ENCODE measurements around the gene FAM13C.

DNA sequence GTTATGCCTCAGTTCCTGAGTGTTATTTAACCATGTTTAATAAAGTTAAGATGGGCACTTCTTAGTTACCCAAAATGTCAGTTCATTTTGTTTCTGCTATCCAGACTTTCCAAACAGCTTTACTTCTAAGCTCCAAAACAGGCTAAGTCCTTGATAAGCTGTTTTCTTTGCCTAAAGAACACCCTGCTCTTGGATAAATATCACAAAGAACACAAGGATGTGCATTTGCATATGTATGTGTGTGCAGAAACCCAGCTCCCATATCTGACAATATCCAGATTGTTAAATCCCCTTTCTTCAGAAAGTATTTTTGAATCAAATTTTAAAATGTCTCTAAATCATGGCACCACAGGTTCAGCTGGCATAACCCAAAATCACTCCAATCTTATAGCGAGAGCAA is 19.6 kb downstream of the FAM13C start:
- TF ChIP-seq CTCF (IDR thresholded peaks at IDR 0.05; ENCODE audit: borderline replicate concordance, extremely low read depth, low read length, poor library complexity, severe bottlenecking) (no peak), EZH2 (IDR thresholded peaks at IDR 0.05; ENCODE audit: borderline replicate concordance, low read depth, low read length, severe bottlenecking) (no peak)

Data from DND-41 (cell line).